Measurements from ENCODE around the gene MYL5.

Gene MYL5

DNA sequence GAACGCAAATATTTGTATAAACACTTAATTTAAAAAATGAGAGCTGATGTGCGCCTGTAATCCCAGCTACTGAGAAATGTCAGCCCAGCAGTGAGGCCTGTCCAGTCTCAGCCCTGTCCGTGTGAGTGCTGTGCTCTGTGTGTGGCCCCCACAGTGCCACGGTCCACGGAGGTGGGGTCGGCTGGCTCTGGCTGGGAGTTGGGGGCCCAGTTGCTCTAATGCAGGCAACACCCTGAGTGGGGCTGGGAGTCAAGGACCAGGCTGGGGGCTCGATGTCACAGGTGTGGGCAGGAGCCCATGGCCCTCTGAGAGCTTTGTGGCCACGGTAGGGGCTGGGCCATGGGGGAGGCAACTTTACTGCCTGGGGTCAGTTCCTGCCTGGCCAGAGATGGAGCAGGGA lies 44.1 kb downstream of the MYL5 start:
- Histone ChIP-seq H3K27ac (replicated peaks) (no peak overlapping the region), H3K4me3 (replicated peaks; ENCODE audit: insufficient read depth, low read length) (no peak overlapping the region), H3K27me3 (ENCODE audit: insufficient read depth, poor library complexity, severe bottlenecking) (no peaks in the 10 kb centered on the region)
- DNase-seq (ENCODE audit: low read depth in 1 of 2, low spot score in 1 of 2), result no peak
- TF ChIP-seq POLR2AphosphoS5 (IDR thresholded peaks at IDR 0.05; ENCODE audit: low read depth), result no peak
- TF ChIP-seq, protein P1, sequence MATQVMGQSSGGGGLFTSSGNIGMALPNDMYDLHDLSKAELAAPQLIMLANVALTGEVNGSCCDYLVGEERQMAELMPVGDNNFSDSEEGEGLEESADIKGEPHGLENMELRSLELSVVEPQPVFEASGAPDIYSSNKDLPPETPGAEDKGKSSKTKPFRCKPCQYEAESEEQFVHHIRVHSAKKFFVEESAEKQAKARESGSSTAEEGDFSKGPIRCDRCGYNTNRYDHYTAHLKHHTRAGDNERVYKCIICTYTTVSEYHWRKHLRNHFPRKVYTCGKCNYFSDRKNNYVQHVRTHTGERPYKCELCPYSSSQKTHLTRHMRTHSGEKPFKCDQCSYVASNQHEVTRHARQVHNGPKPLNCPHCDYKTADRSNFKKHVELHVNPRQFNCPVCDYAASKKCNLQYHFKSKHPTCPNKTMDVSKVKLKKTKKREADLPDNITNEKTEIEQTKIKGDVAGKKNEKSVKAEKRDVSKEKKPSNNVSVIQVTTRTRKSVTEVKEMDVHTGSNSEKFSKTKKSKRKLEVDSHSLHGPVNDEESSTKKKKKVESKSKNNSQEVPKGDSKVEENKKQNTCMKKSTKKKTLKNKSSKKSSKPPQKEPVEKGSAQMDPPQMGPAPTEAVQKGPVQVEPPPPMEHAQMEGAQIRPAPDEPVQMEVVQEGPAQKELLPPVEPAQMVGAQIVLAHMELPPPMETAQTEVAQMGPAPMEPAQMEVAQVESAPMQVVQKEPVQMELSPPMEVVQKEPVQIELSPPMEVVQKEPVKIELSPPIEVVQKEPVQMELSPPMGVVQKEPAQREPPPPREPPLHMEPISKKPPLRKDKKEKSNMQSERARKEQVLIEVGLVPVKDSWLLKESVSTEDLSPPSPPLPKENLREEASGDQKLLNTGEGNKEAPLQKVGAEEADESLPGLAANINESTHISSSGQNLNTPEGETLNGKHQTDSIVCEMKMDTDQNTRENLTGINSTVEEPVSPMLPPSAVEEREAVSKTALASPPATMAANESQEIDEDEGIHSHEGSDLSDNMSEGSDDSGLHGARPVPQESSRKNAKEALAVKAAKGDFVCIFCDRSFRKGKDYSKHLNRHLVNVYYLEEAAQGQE (IDR thresholded peaks at IDR 0.05; ENCODE audit: insufficient replicate concordance, low read depth), result no peak
- TF ChIP-seq GABPA (IDR thresholded peaks at IDR 0.05; ENCODE audit: low read depth), result no peak
- TF ChIP-seq SPI1 (IDR thresholded peaks at IDR 0.05; ENCODE audit: borderline replicate concordance, low read depth), result no peak
- TF ChIP-seq, protein P2, sequence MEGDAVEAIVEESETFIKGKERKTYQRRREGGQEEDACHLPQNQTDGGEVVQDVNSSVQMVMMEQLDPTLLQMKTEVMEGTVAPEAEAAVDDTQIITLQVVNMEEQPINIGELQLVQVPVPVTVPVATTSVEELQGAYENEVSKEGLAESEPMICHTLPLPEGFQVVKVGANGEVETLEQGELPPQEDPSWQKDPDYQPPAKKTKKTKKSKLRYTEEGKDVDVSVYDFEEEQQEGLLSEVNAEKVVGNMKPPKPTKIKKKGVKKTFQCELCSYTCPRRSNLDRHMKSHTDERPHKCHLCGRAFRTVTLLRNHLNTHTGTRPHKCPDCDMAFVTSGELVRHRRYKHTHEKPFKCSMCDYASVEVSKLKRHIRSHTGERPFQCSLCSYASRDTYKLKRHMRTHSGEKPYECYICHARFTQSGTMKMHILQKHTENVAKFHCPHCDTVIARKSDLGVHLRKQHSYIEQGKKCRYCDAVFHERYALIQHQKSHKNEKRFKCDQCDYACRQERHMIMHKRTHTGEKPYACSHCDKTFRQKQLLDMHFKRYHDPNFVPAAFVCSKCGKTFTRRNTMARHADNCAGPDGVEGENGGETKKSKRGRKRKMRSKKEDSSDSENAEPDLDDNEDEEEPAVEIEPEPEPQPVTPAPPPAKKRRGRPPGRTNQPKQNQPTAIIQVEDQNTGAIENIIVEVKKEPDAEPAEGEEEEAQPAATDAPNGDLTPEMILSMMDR (IDR thresholded peaks at IDR 0.05; ENCODE audit: insufficient read depth, low read length), result no peak

DNA sequence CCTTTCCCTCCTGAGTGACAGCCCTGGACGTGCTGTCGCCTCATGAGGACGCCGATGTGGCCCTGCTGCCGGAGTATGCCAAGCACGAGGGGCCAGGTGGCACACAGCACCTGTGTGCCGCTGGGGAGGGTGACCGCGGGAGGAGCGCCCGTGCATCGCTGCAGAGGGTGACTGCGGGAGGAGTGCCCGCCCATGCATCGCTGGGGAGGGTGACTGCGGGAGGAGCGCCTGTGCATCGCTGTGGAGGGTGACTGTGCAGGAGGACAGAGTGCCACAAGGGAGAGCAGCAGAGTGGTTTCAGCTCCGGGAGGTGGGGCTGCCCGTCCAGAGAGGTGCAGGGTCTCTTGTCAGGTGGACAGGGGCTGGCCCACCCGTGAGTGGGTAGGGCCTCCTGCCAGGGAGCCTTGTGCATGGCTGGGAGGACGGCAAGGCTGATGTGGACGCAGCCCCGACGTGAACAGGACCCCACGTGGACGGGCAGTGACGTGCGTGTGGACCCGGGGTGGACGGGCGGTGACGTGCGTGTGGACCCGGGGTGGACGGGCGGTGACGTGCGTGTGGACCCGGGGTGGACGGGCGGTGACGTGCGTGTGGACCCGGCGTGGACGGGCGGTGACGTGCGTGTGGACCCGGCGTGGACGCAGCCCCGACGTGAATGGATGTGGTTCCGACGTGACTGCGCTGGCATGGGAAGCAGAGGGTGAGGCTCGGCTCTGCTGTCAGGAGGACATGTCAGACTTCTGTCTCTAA lies 45.9 kb downstream of the MYL5 start:
- no peak for DNase-seq (ENCODE audit: low read depth in 1 of 2, low spot score in 1 of 2)
- Histone ChIP-seq H3K27ac (replicated peaks) (no peak overlapping the region), H3K4me3 (replicated peaks; ENCODE audit: insufficient read depth, low read length) (no peak overlapping the region), H3K27me3 (ENCODE audit: insufficient read depth, poor library complexity, severe bottlenecking) (no peaks in the 10 kb centered on the region)
- TF ChIP-seq GABPA (IDR thresholded peaks at IDR 0.05; ENCODE audit: low read depth) (no peak), POLR2AphosphoS5 (IDR thresholded peaks at IDR 0.05; ENCODE audit: low read depth) (no peak), SPI1 (IDR thresholded peaks at IDR 0.05; ENCODE audit: borderline replicate concordance, low read depth) (no peak)
- TF ChIP-seq, protein P2 (IDR thresholded peaks at IDR 0.05; ENCODE audit: insufficient read depth, low read length), result no peak
- TF ChIP-seq, protein P1 (IDR thresholded peaks at IDR 0.05; ENCODE audit: insufficient replicate concordance, low read depth), result no peak

DNA sequence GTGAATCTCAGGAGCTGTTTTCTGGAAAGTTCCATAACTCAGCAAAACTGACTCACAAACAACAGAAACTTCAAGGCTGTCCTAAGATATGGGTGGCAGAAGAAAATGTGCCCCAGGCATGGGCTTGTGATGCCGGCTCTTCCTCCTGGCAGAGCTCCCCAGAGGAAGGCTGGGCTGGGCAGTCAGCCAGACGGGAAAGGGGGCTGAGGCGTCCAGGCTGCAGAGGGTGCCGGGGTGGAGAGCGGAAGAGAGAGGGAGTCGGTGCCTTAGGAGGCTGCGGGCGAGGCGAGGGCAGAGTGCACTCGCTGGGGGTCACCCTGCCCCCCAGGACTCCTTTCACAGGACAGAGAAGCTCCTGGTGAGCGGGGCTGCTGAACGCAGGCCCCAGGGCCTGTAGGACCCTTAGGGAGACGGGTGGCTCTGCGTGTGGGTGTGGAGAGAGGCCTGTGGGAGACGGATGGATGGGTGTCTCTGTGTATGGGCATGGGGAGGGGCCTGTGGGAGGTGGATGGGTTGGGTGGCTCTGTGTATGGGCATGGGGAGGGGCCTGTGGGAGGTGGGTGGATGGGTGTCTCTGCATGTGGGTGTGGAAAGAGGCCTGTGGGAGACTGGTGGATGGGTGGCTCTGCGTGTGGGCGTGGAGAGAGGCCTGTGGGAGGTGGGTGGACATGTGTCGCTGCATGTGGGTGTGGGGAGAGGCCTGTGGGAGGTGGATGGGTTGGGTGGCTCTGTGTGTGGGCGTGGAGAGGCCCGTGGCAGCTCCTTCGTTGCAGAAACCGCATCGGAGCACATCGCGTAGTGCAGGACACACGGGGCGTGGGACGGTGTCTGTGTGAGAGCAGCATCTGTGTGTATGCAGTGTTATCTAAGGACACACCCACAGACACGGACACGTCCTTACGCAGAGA lies 47.2 kb downstream of the MYL5 start:
- H3K27ac ChIP-seq (replicated peaks), result no peak overlapping the region
- TF ChIP-seq, protein P1 (IDR thresholded peaks at IDR 0.05; ENCODE audit: insufficient replicate concordance, low read depth), result no peak
- TF ChIP-seq POLR2AphosphoS5 (IDR thresholded peaks at IDR 0.05; ENCODE audit: low read depth) (no peak), GABPA (IDR thresholded peaks at IDR 0.05; ENCODE audit: low read depth) (no peak), SPI1 (IDR thresholded peaks at IDR 0.05; ENCODE audit: borderline replicate concordance, low read depth) (no peak)
- TF ChIP-seq, protein P2 (IDR thresholded peaks at IDR 0.05; ENCODE audit: insufficient read depth, low read length), result no peak
- no peak overlapping the region for H3K4me3 ChIP-seq (replicated peaks; ENCODE audit: insufficient read depth, low read length)
- no peak for DNase-seq (ENCODE audit: low read depth in 1 of 2, low spot score in 1 of 2)
- no peaks in the 10 kb centered on the region for H3K27me3 ChIP-seq (ENCODE audit: insufficient read depth, poor library complexity, severe bottlenecking)

Data from HL-60 (cell line).